Smooth muscle cell (in vitro differentiated cells): ENCODE results near the gene AHCYL1. TPM values are rescaled to one million over a fixed set of nuclear protein-coding genes. Genes with fewer than 3 reads are reported as not detected.

Experiments used
- DNase-seq: peaks from one replicate; lab custom pipeline; 2025; ENCODE audit not compliant: unreplicated experiment; lab: John Stamatoyannopoulos, UW
- H2AFZ ChIP-seq: fragments of 200-600 bp; sonication (generic); 2 replicates; pipeline ENCODE4 v1.6.0; 2016; ENCODE audit warnings: antibody characterized with exemption, low read depth, mild to moderate bottlenecking
- H3F3A ChIP-seq: fragments of 200-600 bp; sonication (generic); 2 replicates; pipeline ENCODE4 v1.6.0; 2017; ENCODE audit warnings: antibody characterized with exemption, low read depth
- H3K27ac ChIP-seq: fragments of 200-600 bp; sonication (generic); 2 replicates; pipeline ENCODE4 v1.5.1; 2016; ENCODE audit warnings: low read depth, mild to moderate bottlenecking
- H3K27me3 ChIP-seq: fragments of 200-600 bp; sonication (generic); 2 replicates; pipeline ENCODE4 v1.6.1; 2016; ENCODE audit warnings: low read depth, mild to moderate bottlenecking
- H3K36me3 ChIP-seq: fragments of 200-600 bp; sonication (generic); 2 replicates; pipeline ENCODE4 v1.5.1; 2016; ENCODE audit warnings: low read depth
- H3K4me1 ChIP-seq: fragments of 200-600 bp; sonication (generic); 2 replicates; pipeline ENCODE4 v1.5.1; 2016; ENCODE audit warnings: low read depth
- H3K4me2 ChIP-seq: fragments of 200-600 bp; sonication (generic); 2 replicates; pipeline ENCODE4 v1.6.0; 2016; ENCODE audit warnings: mild to moderate bottlenecking
- H3K4me3 ChIP-seq: fragments of 200-600 bp; sonication (generic); 2 replicates; pipeline ENCODE4 v1.5.1; 2016; ENCODE audit warnings: mild to moderate bottlenecking
- H3K79me2 ChIP-seq: fragments of 200-600 bp; sonication (generic); 2 replicates; pipeline ENCODE4 v1.6.0; 2016; ENCODE audit warnings: low read depth, mild to moderate bottlenecking
- H3K9ac ChIP-seq: fragments of 200-600 bp; sonication (generic); 2 replicates; pipeline ENCODE4 v1.6.0; 2016; ENCODE audit warnings: low read depth
- H3K9me3 ChIP-seq: fragments of 200-600 bp; sonication (generic); replicated peaks from 2 replicates; pipeline ENCODE4 v1.5.1; 2016; ENCODE audit warnings: low read depth
- H4K20me1 ChIP-seq: fragments of 200-600 bp; sonication (generic); 2 replicates; pipeline ENCODE4 v1.6.0; 2016; ENCODE audit warnings: low read depth
- WGBS: methylation state at CpG from one replicate; pipeline ENCODE4 v1.1.7; 2016; ENCODE audit warnings: low lambda C conversion rate; 5-methylcytosine and 5-hydroxymethylcytosine counted together
- polyA plus RNA-seq: library from polyadenylated mRNA; unstranded; fragments of >200 nt; fragmentation: Nextera tagmentation; extraction: Ambion mirVana; gene quantifications from 2 replicates; pipeline ENCODE4 v1.2.1, GENCODE V29; 2016
- total RNA-seq: library from RNA; depleted of rRNA; stranded (reverse); fragments of >200 nt; gene quantifications from 2 replicates; pipeline ENCODE4 v1.2.3, GENCODE V29; 2014
- TF ChIP-seq, protein P1 (sequence below): fragments of 200-600 bp; sonication (generic); IDR thresholded peaks from 2 replicates; pipeline ENCODE4 v1.5.1; 2017; ENCODE audit warnings: borderline replicate concordance, mild to moderate bottlenecking, antibody characterized with exemption; ENCODE audit not compliant: insufficient read depth, poor library complexity, severe bottlenecking

AHCYL1 gene
- total and polyA plus RNA-seq, 2 experiments from 2014 or later: 79.5 to 144 TPM

DNA sequence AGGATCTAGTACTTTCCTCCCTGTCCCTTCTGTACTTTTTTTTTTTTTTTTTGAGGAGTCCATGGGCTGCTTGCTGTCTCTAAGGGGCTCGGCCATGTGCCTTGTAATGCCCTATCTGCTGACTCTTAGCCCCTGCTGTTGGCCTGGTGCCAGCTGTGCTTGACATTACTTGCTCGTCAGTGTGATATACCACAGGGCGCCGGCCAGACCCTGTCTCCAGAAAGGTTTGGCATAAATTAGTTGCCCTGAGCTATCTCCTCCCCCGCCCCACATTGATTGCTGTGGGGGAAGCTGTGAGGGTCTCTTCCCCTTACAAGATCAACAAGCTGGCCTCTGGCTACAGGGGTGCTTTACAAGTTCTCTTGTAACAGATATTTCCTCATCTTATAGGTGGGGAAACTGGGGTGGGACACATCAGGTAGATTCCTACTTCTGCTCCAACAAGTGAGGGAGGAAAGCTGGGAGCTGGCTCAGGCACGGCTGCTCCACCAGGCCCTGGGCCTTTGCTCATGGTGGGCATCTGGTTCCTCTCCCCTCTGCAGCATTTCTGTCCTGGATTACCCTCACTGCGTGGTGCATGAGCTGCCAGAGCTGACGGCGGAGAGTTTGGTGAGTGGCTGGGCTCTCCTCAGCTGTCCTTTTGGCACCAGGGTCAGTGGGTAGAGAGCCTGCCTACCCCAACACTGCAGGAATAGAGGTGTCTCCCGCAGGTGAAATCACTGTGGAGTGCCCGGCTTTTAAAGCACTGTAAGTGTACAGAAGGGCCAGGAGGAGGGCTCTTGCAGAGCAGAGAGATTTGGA lies 65.4 kb downstream of the AHCYL1 start:
- H3K4me2 ChIP-seq: no peak overlapping the region
- H2AFZ ChIP-seq: no peak overlapping the region
- peaks cover 6% of the 10 kb centered on the region for H3F3A ChIP-seq
- peaks cover 14% of the 10 kb centered on the region for H3K36me3 ChIP-seq
- H3K27me3 ChIP-seq: no peaks in the 10 kb centered on the region
- H3K9ac ChIP-seq: no peak overlapping the region
- H3K4me1 ChIP-seq: no peaks in the 10 kb centered on the region
- no peak overlapping the region for H3K27ac ChIP-seq
- peaks cover 12% of the 10 kb centered on the region for H4K20me1 ChIP-seq
- H3K4me3 ChIP-seq: no peak overlapping the region
- H3K9me3 ChIP-seq: no peaks in the 10 kb centered on the region
- DNase-seq: no peak
- 87% methylated on average over 11 of the region's 11 CpGs for WGBS
- no peaks in the 10 kb centered on the region for H3K79me2 ChIP-seq
- TF ChIP-seq, protein P1, sequence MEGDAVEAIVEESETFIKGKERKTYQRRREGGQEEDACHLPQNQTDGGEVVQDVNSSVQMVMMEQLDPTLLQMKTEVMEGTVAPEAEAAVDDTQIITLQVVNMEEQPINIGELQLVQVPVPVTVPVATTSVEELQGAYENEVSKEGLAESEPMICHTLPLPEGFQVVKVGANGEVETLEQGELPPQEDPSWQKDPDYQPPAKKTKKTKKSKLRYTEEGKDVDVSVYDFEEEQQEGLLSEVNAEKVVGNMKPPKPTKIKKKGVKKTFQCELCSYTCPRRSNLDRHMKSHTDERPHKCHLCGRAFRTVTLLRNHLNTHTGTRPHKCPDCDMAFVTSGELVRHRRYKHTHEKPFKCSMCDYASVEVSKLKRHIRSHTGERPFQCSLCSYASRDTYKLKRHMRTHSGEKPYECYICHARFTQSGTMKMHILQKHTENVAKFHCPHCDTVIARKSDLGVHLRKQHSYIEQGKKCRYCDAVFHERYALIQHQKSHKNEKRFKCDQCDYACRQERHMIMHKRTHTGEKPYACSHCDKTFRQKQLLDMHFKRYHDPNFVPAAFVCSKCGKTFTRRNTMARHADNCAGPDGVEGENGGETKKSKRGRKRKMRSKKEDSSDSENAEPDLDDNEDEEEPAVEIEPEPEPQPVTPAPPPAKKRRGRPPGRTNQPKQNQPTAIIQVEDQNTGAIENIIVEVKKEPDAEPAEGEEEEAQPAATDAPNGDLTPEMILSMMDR: no peak

DNA sequence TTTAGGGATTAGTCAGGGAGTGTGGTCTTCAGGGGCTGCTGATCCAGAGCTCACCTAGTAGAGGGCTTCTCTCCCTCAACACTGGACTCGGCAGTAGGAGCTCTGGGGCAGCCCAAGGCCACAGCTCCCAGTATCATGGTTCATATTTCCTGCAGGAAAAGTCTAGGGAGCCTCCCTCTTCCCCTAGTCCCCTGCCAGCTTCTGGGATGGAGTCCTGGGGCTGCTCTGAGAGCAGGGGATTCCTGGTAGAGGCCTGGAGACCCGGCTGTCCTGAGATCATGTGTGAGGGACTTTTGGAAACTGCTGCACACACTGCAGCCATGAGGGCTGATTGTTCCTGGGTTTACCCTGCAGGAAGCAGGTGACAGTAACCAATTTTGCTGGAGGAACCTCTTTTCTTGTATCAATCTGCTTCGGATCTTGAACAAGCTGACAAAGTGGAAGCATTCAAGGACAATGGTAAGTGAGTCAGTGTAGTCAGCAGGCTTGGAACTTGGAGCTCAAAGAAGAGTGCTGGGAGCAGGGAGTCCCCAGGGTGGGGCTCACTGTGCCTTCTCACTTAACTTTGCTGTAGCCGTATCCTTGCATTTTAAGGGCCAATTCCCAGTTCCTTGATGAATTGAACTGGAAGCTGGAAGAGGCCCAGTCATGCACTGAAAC lies 66.2 kb downstream of the AHCYL1 start:
- no peak overlapping the region for H3K27ac ChIP-seq
- 96% methylated on average over 4 of the region's 4 CpGs for WGBS

DNA sequence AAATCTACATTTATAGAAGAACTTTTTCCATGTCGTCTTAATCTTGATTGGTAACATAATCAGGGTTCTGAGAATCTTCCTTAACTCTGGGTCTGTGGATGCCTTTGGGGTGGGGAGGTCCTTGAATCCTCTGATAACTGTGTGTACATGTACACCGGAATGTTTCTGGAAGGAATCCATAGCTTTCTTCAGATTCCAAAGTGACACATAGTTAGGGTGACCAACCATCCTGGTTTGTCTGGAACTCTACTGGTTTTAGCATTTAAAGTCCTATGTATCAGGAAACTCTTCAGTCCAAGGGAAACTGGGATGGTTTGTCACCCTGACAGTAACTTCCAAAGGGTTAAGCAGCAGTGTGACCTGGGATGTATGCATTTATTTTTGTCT lies 66.7 kb downstream of the AHCYL1 start:
- Histone ChIP-seq H3K79me2 (no peaks in the 10 kb centered on the region), H2AFZ (no peak overlapping the region), H3K9ac (no peak overlapping the region), H3K4me1 (no peaks in the 10 kb centered on the region), H4K20me1 (peaks cover 24% of the 10 kb centered on the region), H3K27ac (no peak overlapping the region), H3K27me3 (no peaks in the 10 kb centered on the region), H3K36me3 (peaks cover 14% of the 10 kb centered on the region), H3K4me3 (no peak overlapping the region), H3K4me2 (no peak overlapping the region), H3K9me3 (no peaks in the 10 kb centered on the region), H3F3A (peaks cover 6% of the 10 kb centered on the region)
- DNase-seq: no peak
- WGBS: 72% methylated on average over 2 of the region's 2 CpGs
- TF ChIP-seq, protein P1: no peak

More for the DNA sequence above, 66.2 kb downstream of the AHCYL1 start:
- TF ChIP-seq, protein P1: no peak
- Histone ChIP-seq H4K20me1 (peaks cover 19% of the 10 kb centered on the region), H3K4me2 (no peak overlapping the region), H3K9me3 (no peaks in the 10 kb centered on the region), H3K9ac (no peak overlapping the region), H2AFZ (no peak overlapping the region), H3K79me2 (no peaks in the 10 kb centered on the region), H3K4me1 (no peaks in the 10 kb centered on the region), H3K27me3 (no peaks in the 10 kb centered on the region), H3F3A (peaks cover 6% of the 10 kb centered on the region), H3K4me3 (no peak overlapping the region), H3K36me3 (peaks cover 14% of the 10 kb centered on the region)
- DNase-seq: no peak
